Measurements from ENCODE around the gene CDC20. TPM values are rescaled to one million over a fixed set of nuclear protein-coding genes. Genes with fewer than 3 reads are reported as not detected.

Gene CDC20
- total and polyA plus RNA-seq, 2 of the 4 experiments (the other 2 are of a cell fraction) = 103 to 107 TPM

DNA sequence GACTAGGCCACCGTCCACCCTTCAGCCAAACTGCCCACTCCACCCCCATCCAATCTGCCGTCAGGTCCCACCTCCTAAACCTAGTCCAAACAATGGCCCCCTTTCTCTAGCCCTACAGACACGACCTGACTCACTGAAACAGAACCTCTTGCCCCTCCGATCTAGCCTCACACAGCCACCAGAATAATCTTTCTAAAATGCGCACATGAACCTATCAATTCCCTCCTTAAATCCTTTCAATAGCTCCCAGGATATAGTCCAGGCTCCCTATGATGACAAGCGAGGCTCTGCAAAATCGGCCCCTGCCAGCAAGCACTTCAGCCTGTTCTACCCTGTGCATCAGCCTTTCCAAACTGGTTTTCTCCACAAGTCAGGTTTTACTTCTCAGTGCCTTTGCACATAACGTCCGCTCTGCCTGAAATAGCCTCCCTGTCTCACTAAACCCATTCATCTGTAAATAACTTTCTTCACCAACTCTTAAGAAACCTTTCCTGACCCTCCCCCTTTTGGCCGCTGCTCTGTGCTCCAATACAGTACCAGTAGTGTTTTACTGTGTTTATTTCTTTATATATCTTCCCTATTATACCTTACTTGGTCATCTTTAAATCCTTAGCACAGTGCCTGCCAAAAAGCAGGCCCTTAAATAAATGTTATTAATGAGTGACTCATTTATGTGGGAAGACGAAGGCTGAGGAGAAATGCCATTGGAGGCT is 9.0 kb upstream of the CDC20 start:
- Histone ChIP-seq H2AFZ (replicated peaks; ENCODE audit: low read length, poor library complexity) (peak overlapping the region; percentile 94), H3K27me3 (ENCODE audit: control insufficient read depth, insufficient read depth, low read length) (0 out of 2 replicates have a peak, but pooled peaks cover 7% of the 10 kb centered on the region), H3K4me2 (ENCODE audit: low read depth, low read length) (peak overlapping the region; percentile 68), H3K4me3 (ENCODE audit: insufficient read depth, low read depth, low read length) (peak overlapping the region; percentile 19; the same call in 1 of the 2 replicates), H3K56ac (ENCODE audit: extremely low read depth, insufficient read depth, low read length) (peak overlapping the region; percentile 40; the same call in 1 of the 2 replicates), H4K5ac (ENCODE audit: low read depth, low read length) (peak overlapping the region; percentile 90), H3K79me1 (ENCODE audit: low read depth in 1 of 2, low read length in 2 of 2) (no peaks in the 10 kb centered on the region), H3K4me1 (ENCODE audit: control insufficient read depth, insufficient read depth, low read length) (peaks cover 18% of the 10 kb centered on the region), H4K20me1 (ENCODE audit: insufficient read depth, low read length) (peaks cover 3% of the 10 kb centered on the region; the same call in 1 of the 2 replicates), H2BK120ac (ENCODE audit: low read depth, low read length) (peak overlapping the region; percentile 74), H2BK20ac (ENCODE audit: low read depth, low read length) (peak overlapping the region; percentile 88), H2AK9ac (replicated peaks; ENCODE audit: low read depth, low read length, poor library complexity) (peak overlapping the region; percentile 80), H4K8ac (ENCODE audit: low read depth in 2 of 2, low read length in 2 of 2) (peak overlapping the region; percentile 74 to 78), H3K14ac (replicated peaks; ENCODE audit: low read depth, low read length) (peak overlapping the region; percentile 74), H3K18ac (ENCODE audit: low read depth, low read length) (peak overlapping the region; percentile 91), H3K23ac (ENCODE audit: low read depth, low read length) (peak overlapping the region; percentile 82), H3K27ac (ENCODE audit: insufficient read depth, low read length) (peak overlapping the region; percentile 88), H2BK15ac (ENCODE audit: low read depth, low read length) (peak overlapping the region; percentile 79; the same call in 2 of the 3 replicates), H4K91ac (ENCODE audit: insufficient read depth, low read depth, low read length) (peak overlapping the region; percentile 90), H3K9ac (ENCODE audit: low read depth, low read length) (peak overlapping the region; percentile 51), H3K9me3 (ENCODE audit: control insufficient read depth, insufficient read depth, low read length) (no peaks in the 10 kb centered on the region), H3K4ac (ENCODE audit: low read depth, low read length) (peak overlapping the region; percentile 78), H2AK5ac (ENCODE audit: low read depth, low read length) (peak overlapping the region; percentile 78), H3K36me3 (ENCODE audit: control insufficient read depth, insufficient read depth, low read length) (no peaks in the 10 kb centered on the region), H2BK5ac (ENCODE audit: low read depth, low read length, poor library complexity, severe bottlenecking) (peak overlapping the region; percentile 55), H3K9me1 (ENCODE audit: insufficient read depth, low read length) (peaks cover 17% of the 10 kb centered on the region)
- WGBS, 2 experiments (ENCODE audit: extremely low coverage in 2 of 2, insufficient read length in 1 of 2) = 47% methylated on average over 5 of the region's 11 CpGs; no CpG with 5 or more reads in 1 of the 2 experiments
- DNase-seq (peak; percentile 92), ATAC-seq (ENCODE audit: low read depth) (peak; percentile 84)
- intact Hi-C loops (cut with micrococcal nuclease) = no loop called here
- BruUV-seq (replicated peaks) = no TSS peak
- POLR2A ChIA-PET (ENCODE audit: unreplicated experiment) = no interaction called here
- in situ Hi-C loops (cut with MboI; ENCODE audit: low sequenced_read_pairs) = loop anchor here (10.0 kb wide), 1 partner anchor 115 kb away; no protein-coding TSS in a partner anchor
- CTCF ChIA-PET = interaction anchor here (1.5 kb wide), 1 partner anchor 18 kb away, joined by 3 read pairs; the partner anchor contains the start of gene ELOVL1
- dilution Hi-C loops (cut with HindIII; ENCODE audit: low sequenced_read_pairs, unreplicated experiment) = no loop called here
- TF ChIP-seq CEBPB (IDR thresholded peaks at IDR 0.05; ENCODE audit: low read depth, low read length) (peak; percentile 31; the same call in 1 of the 2 replicates), FOS (IDR thresholded peaks at IDR 0.05; ENCODE audit: low read depth, low read length) (peak; percentile 56; the same call in 1 of the 2 replicates), RFX5 (IDR thresholded peaks at IDR 0.05; ENCODE audit: low read depth, low read length) (no peak), SMC3 (IDR thresholded peaks at IDR 0.05; ENCODE audit: low read depth, low read length) (no peak)

Data from IMR-90 (cell line).